Measurements from ENCODE around the gene ATP1A3.
"Not testable (repeated sequence)": the region's sequence is repeated elsewhere in the genome, so short reads cannot be mapped to it uniquely, and the experiment has no call there.

The ATP1A3 gene

GRCh38 chr19:41957838-41958366 is 36.1 kb downstream of the ATP1A3 start:
- no peaks in the 10 kb centered on the region for H3K9me3 Mint-ChIP-seq
- ATAC-seq (ENCODE audit: low read depth) (peak; percentile 31), DNase-seq (ENCODE audit: low spot score in 2 of 2) (no peak)
- peaks cover 5% of the 10 kb centered on the region for H3K27me3 Mint-ChIP-seq
- peak overlapping the region; percentile 92 for H3K4me3 Mint-ChIP-seq
- peaks cover 3% of the 10 kb centered on the region for H3K36me3 Mint-ChIP-seq
- peak overlapping the region; percentile 25 for H3K27ac Mint-ChIP-seq
- H3K4me1 Mint-ChIP-seq, result peaks cover 12% of the 10 kb centered on the region

- peak overlapping the region; percentile 92 for H3K4me3 Mint-ChIP-seq
- no peak for DNase-seq (ENCODE audit: low spot score in 2 of 2)
- H3K36me3 Mint-ChIP-seq, result peaks cover 3% of the 10 kb centered on the region
- H3K27me3 Mint-ChIP-seq, result peaks cover 5% of the 10 kb centered on the region
- ATAC-seq (ENCODE audit: low read depth), result no peak
- peaks cover 12% of the 10 kb centered on the region for H3K4me1 Mint-ChIP-seq
- H3K9me3 Mint-ChIP-seq, result no peaks in the 10 kb centered on the region
- H3K27ac Mint-ChIP-seq, result peak overlapping the region; percentile 25
Measured at GRCh38 chr19:41957161-41957837, 36.7 kb downstream of the ATP1A3 start.

- H3K27ac Mint-ChIP-seq, result no peak overlapping the region
- DNase-seq (ENCODE audit: low spot score in 2 of 2) (no peak), ATAC-seq (ENCODE audit: low read depth) (no peak)
- H3K4me3 Mint-ChIP-seq, result no peak overlapping the region
- peaks cover 18% of the 10 kb centered on the region for H3K4me1 Mint-ChIP-seq
- H3K36me3 Mint-ChIP-seq, result peaks cover 3% of the 10 kb centered on the region
- no peaks in the 10 kb centered on the region for H3K9me3 Mint-ChIP-seq
- peaks cover 2% of the 10 kb centered on the region for H3K27me3 Mint-ChIP-seq
Measured at GRCh38 chr19:41956621-41957020, 37.4 kb downstream of the ATP1A3 start.

GRCh38 chr19:41955521-41955920 is 38.5 kb downstream of the ATP1A3 start:
- Mint-ChIP-seq H3K9me3 (no peaks in the 10 kb centered on the region), H3K4me1 (peaks cover 21% of the 10 kb centered on the region), H3K4me3 (no peak overlapping the region), H3K27ac (no peak overlapping the region), H3K27me3 (no peaks in the 10 kb centered on the region), H3K36me3 (peaks cover 3% of the 10 kb centered on the region)
- no peak for DNase-seq (ENCODE audit: low spot score in 2 of 2)
- no peak for ATAC-seq (ENCODE audit: low read depth)

- Mint-ChIP-seq H3K36me3 (peaks cover 3% of the 10 kb centered on the region), H3K27ac (peak overlapping the region; percentile 78), H3K9me3 (no peaks in the 10 kb centered on the region), H3K4me3 (no peak overlapping the region), H3K4me1 (peaks cover 25% of the 10 kb centered on the region), H3K27me3 (no peaks in the 10 kb centered on the region)
- ATAC-seq (ENCODE audit: low read depth) (peak; percentile 89), DNase-seq (ENCODE audit: low spot score in 2 of 2) (peak; percentile 89 to 99)
Measured at GRCh38 chr19:41951686-41952172, 42.3 kb downstream of the ATP1A3 start.

- Mint-ChIP-seq H3K4me1 (peaks cover 49% of the 10 kb centered on the region), H3K27ac (peak overlapping the region; percentile 91), H3K9me3 (no peaks in the 10 kb centered on the region), H3K4me3 (peak overlapping the region; percentile 40), H3K36me3 (no peaks in the 10 kb centered on the region), H3K27me3 (no peaks in the 10 kb centered on the region)
- no peak for ATAC-seq (ENCODE audit: low read depth)
- no peak for DNase-seq (ENCODE audit: low spot score in 2 of 2)
Measured at GRCh38 chr19:41947091-41947490, 46.9 kb downstream of the ATP1A3 start.

GRCh38 chr19:41945135-41945766 is 48.8 kb downstream of the ATP1A3 start:
- DNase-seq (ENCODE audit: low spot score in 2 of 2) (peak; percentile 77 to 90), ATAC-seq (ENCODE audit: low read depth) (peak; percentile 88)
- Mint-ChIP-seq H3K4me3 (peak overlapping the region; percentile 74), H3K36me3 (no peaks in the 10 kb centered on the region), H3K27me3 (no peaks in the 10 kb centered on the region), H3K9me3 (no peaks in the 10 kb centered on the region), H3K27ac (peak overlapping the region; percentile 99), H3K4me1 (peaks cover 52% of the 10 kb centered on the region)

GRCh38 chr19:41944336-41944735 is 49.7 kb downstream of the ATP1A3 start:
- H3K9me3 Mint-ChIP-seq, result no peaks in the 10 kb centered on the region
- DNase-seq (ENCODE audit: low spot score in 2 of 2), result no peak
- no peaks in the 10 kb centered on the region for H3K36me3 Mint-ChIP-seq
- H3K27me3 Mint-ChIP-seq, result no peaks in the 10 kb centered on the region
- ATAC-seq (ENCODE audit: low read depth), result no peak
- H3K27ac Mint-ChIP-seq, result peak overlapping the region; percentile 99
- H3K4me1 Mint-ChIP-seq, result peaks cover 52% of the 10 kb centered on the region
- H3K4me3 Mint-ChIP-seq, result peak overlapping the region; percentile 74

GRCh38 chr19:41941410-41942202 is 52.4 kb downstream of the ATP1A3 start:
- H3K27ac Mint-ChIP-seq, result peak overlapping the region; percentile 93
- no peaks in the 10 kb centered on the region for H3K36me3 Mint-ChIP-seq
- no peaks in the 10 kb centered on the region for H3K27me3 Mint-ChIP-seq
- ATAC-seq (ENCODE audit: low read depth), result no peak
- H3K9me3 Mint-ChIP-seq, result no peaks in the 10 kb centered on the region
- H3K4me1 Mint-ChIP-seq, result peaks cover 47% of the 10 kb centered on the region
- DNase-seq (ENCODE audit: low spot score in 2 of 2), result no peak
- H3K4me3 Mint-ChIP-seq, result peak overlapping the region; percentile 87

GRCh38 chr19:41940731-41941409 is 53.2 kb downstream of the ATP1A3 start:
- Mint-ChIP-seq H3K9me3 (no peaks in the 10 kb centered on the region), H3K36me3 (no peaks in the 10 kb centered on the region), H3K4me1 (peaks cover 48% of the 10 kb centered on the region), H3K27ac (peak overlapping the region; percentile 93), H3K27me3 (no peaks in the 10 kb centered on the region), H3K4me3 (peak overlapping the region; percentile 87)
- peak in 1 of 2 donors; percentile 47 for DNase-seq (ENCODE audit: low spot score in 2 of 2)
- no peak for ATAC-seq (ENCODE audit: low read depth)

- Mint-ChIP-seq H3K4me1 (peaks cover 47% of the 10 kb centered on the region), H3K4me3 (peak overlapping the region; percentile 87), H3K36me3 (no peaks in the 10 kb centered on the region), H3K27ac (peak overlapping the region; percentile 93), H3K27me3 (peaks cover 4% of the 10 kb centered on the region), H3K9me3 (no peaks in the 10 kb centered on the region)
- peak; percentile 43 for ATAC-seq (ENCODE audit: low read depth)
- peak; percentile 43 to 71 for DNase-seq (ENCODE audit: low spot score in 2 of 2)
Measured at GRCh38 chr19:41939861-41940730, 53.9 kb downstream of the ATP1A3 start.

GRCh38 chr19:41939209-41939608 is 54.8 kb downstream of the ATP1A3 start:
- H3K27me3 Mint-ChIP-seq; DNase-seq (ENCODE audit: low spot score in 2 of 2); H3K4me3 Mint-ChIP-seq; H3K36me3 Mint-ChIP-seq; H3K9me3 Mint-ChIP-seq; ATAC-seq (ENCODE audit: low read depth): not testable (repeated sequence)
- peaks cover 47% of the 10 kb centered on the region for H3K4me1 Mint-ChIP-seq
- H3K27ac Mint-ChIP-seq, result peak overlapping the region; percentile 93

All from memory B cell (primary cell).